GM11168 (cell line): ENCODE results near the gene ZMYM2.

Experiments
- in situ Hi-C: fragments of 300-500 bp; cut with MboI; formaldehyde crosslinking; loops from one replicate; pipeline ENCODE4 v1.12.0; 2022; ENCODE audit warnings: low sequenced_read_pairs; ENCODE audit not compliant: unreplicated experiment

Gene ZMYM2

GRCh38 chr13:19981685-19982238, 23.2 kb downstream of the ZMYM2 start:
- in situ Hi-C loops, result no loop called here

- in situ Hi-C loops, result no loop called here
Measured at GRCh38 chr13:19982447-19983043, 24.0 kb downstream of the ZMYM2 start.

GRCh38 chr13:19984430-19985218, 26.1 kb downstream of the ZMYM2 start:
- in situ Hi-C loops, result no loop called here

GRCh38 chr13:19985219-19985556, 26.7 kb downstream of the ZMYM2 start:
- in situ Hi-C loops, result no loop called here

- in situ Hi-C loops, result no loop called here
Measured at GRCh38 chr13:19991531-19991930, 33.0 kb downstream of the ZMYM2 start.

GRCh38 chr13:19993024-19993423, 34.5 kb downstream of the ZMYM2 start:
- in situ Hi-C loops, result no loop called here

DNA sequence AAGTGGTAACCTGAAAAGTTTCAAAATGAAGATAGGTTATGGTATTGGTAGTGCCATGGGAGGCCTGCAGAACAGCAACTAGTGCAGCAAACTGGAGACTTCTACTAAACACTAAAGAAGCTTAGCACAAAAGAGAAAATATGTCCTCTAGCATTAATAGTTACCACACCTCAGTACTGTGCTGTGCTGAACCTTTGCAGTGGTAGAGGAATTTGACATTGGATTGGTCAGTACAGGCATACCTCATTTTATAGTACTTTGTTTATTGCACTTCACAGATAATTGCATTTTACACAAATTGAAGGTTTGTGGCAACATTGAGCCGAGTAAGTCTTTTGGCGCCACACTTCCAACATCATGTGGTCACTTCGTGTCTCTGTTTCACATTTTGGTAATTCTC, 40.4 kb downstream of the ZMYM2 start:
- in situ Hi-C loops, result no loop called here

DNA sequence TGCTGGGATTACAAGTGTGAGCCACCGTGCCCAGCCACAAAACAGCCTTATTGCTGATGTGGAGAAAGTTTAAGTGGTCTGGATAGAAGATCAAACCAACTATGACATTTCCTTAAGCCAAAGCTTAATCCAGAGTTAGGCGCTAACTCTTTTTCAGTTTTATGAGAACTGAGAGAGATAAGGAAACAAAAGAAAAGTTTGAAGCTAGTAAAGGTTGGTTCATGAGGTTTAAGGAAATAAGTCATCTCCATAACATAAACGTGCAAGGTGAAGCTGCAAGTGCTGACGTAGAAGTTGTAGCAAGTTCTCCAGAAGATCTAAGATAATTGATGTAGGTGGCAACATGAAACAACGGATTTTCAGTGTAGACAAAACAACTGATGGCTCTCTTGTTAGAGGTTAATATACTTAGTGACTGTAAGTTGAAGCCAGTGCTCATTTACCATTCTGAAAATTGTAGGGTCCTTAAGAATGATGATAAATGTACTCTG, 41.6 kb downstream of the ZMYM2 start:
- in situ Hi-C loops, result no loop called here

DNA sequence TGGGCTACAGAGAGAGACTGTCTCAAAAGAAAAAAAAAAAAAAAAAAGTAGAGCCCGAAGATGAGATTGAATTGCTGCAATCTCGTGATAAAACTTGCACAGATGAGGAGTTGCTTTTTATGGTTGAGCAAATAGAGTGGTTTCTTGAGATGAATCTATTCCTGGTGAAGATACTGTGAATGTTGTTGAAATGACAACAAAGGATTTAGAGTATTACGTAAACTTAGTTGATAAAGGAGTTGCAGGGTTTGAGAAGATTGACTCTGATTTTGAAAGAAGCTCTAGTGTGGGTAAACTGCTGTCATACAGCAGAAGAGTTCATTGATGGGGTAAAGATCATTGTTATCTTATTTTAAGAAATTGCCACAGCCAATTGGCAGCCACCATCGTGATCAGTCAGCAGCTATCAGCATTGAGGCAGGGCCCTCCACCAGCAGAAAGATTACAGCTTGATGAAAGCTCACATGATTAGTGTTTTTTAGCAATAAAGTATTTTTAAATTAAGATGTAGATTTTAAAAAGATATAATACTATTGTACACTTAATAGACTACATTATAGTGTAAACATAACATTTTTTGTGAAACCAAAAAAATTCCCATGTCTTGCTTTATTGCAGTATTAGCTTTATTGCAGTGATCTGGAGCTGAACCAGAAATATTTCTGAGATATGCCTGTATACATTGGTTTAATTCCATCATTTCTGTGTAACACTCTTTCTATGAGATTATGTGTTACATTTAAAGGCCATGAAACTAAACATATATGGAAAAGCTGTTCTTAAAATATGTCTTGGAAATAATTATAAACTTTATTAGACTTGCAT, 43.1 kb downstream of the ZMYM2 start:
- in situ Hi-C loops, result no loop called here

DNA sequence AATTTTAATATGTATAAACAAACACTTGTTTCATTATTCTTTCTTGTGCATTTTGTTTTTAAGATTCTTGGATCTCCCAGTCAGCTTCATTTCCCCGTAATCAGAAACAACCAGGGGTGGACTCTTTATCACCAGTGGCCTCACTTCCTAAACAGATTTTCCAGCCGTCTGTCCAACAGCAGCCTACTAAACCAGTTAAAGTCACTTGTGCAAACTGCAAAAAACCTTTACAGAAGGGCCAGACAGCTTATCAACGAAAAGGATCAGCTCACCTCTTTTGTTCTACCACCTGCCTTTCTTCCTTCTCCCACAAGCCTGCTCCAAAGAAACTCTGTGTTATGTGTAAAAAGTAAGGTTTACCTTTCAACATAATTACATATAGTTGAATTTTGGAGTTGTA, 44.3 kb downstream of the ZMYM2 start:
- in situ Hi-C loops, result no loop called here

DNA sequence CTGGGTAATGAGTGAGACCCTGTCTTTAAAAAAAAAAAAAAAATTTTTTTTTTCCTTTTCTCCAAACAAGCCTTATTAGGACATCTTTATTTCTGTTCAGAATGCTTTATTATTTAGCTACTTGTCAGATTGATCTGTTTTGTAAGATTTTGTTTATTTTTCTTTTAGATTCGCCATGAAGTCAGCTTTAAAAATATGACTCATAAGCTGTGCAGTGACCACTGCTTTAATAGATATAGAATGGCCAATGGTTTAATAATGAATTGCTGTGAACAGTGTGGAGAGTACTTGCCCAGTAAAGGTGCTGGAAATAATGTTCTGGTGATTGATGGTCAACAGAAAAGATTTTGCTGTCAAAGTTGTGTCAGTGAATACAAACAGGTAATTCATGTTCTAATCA, 47.7 kb downstream of the ZMYM2 start:
- in situ Hi-C loops, result no loop called here

DNA sequence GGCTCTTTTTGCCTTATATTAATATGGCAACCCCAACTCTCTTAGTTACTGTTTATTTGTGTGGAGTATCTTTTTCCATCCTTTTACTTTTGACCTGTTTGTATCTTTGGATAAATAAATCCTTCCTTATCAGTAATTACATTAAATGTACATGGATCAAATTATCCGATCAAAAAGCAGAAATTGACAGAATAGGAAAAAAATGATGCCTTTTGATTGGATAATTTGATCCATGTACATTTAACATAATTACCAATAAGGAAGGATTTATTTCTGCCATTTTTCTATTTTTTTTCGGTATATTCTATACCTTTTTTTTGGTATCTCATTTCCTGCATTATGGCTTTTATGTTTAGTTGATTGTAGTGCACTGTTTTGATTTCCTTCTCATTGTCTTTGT, 57.2 kb downstream of the ZMYM2 start:
- in situ Hi-C loops, result no loop called here

GRCh38 chr13:20016649-20017364, 58.3 kb downstream of the ZMYM2 start:
- in situ Hi-C loops, result no loop called here

- in situ Hi-C loops, result no loop called here
Measured at GRCh38 chr13:20017365-20017711, 58.8 kb downstream of the ZMYM2 start.

DNA sequence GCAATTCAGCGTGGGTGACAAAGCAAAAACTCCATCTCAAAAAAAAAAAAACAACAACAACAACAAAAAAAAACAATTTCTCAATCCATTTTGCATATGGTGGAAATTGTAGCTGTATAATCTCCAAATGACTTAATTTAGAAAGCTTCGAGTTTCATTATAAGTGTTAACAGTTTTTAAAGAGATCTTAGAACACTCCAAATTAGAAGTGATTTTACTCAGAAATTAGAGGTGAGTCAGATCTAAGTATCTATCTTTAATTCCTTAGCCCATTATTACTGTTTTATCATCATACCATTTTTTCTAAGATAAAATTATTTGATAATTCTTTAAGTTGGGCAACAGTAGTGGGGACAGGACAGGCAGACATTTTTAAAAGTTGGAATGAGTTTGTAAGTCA, 60.5 kb downstream of the ZMYM2 start:
- in situ Hi-C loops, result no loop called here

GRCh38 chr13:20024702-20025101, 66.2 kb downstream of the ZMYM2 start:
- in situ Hi-C loops, result no loop called here

GRCh38 chr13:20028953-20029352, 70.4 kb downstream of the ZMYM2 start:
- in situ Hi-C loops, result no loop called here

DNA sequence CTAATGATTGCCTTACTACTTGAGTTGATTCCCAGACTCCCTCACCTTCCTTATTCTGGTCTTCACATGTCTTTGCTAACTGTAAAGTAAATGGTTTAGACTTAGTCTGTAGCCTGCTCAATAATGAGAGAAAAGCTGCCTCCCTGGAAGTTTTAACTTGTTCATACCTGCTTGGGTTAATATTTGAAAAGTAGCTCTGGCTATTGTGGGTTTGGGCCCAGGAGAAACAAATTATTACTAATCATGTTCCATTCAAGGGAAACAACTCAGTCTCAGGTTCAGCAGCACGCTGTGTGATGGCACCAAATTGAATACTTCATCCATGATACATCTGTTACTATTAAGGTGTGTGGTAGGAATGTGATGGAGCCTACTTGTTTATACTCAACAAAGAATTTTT, 75.0 kb downstream of the ZMYM2 start:
- in situ Hi-C loops, result no loop called here

DNA sequence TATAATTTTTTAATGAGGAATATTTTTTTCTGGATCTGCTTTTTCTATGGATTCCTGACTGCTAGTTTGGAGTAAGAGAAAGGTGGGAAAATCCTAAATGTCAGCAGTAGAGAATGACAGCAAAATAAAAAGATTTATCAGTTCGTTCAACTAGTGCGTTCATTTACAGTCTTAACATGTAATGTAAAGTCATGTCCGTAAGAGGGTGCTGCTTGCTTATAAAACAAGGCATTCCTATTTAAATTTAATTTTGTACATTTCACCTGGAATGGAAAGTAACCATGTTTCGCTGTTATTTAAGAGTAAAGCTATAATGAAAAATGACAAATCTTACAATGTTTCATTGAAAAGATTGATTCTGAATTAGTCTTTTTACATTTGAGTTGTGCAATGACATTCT, 76.6 kb downstream of the ZMYM2 start:
- in situ Hi-C loops, result no loop called here

DNA sequence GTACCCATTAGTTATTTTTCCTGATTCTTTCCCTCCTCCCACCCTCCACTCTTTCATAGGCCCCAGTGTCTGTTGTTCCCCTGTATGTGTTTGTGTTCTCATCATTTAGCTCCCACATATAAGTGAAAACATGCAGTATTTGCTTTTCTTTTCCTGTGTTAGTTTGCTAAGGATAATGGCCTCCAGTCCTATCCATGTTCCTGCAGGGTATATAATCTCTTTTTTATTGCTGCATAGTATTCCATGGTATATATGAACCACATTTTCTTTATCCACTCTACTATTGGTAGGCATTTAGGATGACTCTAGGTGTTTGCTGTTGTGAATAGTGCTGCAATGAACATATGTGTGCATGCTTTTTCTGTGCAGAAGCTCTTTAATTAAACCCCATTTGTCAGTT, 79.4 kb downstream of the ZMYM2 start:
- in situ Hi-C loops, result no loop called here
